ENCODE results near the gene ACSM5.

DNA sequence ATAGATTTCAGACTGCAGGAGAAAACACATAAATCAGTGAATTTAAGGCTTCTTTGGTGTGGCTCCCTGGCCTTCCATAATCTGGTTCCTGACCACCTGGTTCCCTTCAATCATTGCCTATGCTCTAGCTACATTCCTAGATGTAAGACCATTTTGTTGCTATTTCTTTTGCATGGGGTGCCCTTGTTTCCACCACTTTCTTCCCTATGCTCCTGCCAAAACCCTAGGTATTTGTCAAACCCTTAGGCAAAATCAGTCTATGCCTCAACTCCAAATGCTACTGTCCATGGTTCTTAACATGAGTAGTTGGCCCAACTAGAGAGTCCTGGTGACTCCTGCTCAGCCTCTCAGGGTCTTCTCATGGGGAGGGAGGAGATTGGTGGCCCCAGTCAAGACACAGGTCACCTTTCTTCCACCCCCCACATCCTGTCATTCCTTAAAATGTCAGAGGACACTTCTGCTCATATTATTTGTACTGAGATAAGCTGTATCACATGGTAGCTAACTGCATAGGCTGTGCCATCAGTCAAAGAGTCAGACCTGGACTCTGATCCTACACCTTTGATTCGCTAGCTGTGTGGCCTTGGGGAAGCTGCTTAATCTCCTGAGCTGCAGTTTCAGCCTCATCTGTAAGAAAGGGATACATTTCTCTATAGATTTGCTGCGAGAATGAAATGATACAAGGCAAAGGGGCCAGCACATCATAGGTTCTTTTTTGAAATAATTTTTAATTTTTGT lies 15.0 kb downstream of the ACSM5 start:
- TF ChIP-seq, protein P1, sequence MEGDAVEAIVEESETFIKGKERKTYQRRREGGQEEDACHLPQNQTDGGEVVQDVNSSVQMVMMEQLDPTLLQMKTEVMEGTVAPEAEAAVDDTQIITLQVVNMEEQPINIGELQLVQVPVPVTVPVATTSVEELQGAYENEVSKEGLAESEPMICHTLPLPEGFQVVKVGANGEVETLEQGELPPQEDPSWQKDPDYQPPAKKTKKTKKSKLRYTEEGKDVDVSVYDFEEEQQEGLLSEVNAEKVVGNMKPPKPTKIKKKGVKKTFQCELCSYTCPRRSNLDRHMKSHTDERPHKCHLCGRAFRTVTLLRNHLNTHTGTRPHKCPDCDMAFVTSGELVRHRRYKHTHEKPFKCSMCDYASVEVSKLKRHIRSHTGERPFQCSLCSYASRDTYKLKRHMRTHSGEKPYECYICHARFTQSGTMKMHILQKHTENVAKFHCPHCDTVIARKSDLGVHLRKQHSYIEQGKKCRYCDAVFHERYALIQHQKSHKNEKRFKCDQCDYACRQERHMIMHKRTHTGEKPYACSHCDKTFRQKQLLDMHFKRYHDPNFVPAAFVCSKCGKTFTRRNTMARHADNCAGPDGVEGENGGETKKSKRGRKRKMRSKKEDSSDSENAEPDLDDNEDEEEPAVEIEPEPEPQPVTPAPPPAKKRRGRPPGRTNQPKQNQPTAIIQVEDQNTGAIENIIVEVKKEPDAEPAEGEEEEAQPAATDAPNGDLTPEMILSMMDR (IDR thresholded peaks at IDR 0.05), result no peak
- TF ChIP-seq EZH2 (IDR thresholded peaks at IDR 0.05; ENCODE audit: borderline replicate concordance, insufficient read depth, low read depth, low read length, poor library complexity, severe bottlenecking), result no peak

Data from B cell (primary cell).